K562 (cell line): ENCODE data around the gene RNASE8. TPM values are rescaled to one million over a fixed set of nuclear protein-coding genes. Genes with fewer than 3 reads are reported as not detected.

Experiments used
- ATAC-seq: fragments of 200-7000 bp; cut with Tn5 transposase; 3 replicates; pipeline ENCODE4 v1.9.1; 2020; ENCODE audit warnings: moderate library complexity
- BruUV-seq: library from RNA; stranded (reverse); fragments of 400-500 nt; replicated peaks from 2 replicates; lab custom pipeline; 2021; lab: Mats Ljungman, UMichigan
- CTCF ChIA-PET: fragments of 300-600 bp; formaldehyde crosslinking; extraction: SDS; loops from one replicate; lab custom pipeline; 2021; ENCODE audit warnings: low intra/inter-chr PET ratio; lab: Yijun Ruan, JAX
- POLR2A ChIA-PET: fragments of 300-600, 350-650 bp; sonication (Branson Sonifier 250); formaldehyde crosslinking; extraction: SDS; loops from one replicate; lab custom pipeline; 2021; ENCODE audit warnings: antibody characterized with exemption, inconsistent platforms; lab: Yijun Ruan, JAX
- DNase-seq, 4 experiments: peaks; one replicate each; pipeline versions ENCODE4 v3.0.0 to v3.0.0-alpha.2; 2011 to 2018; ENCODE audit warnings: low spot score in 3 of 4, mixed read lengths in 3 of 4; ENCODE audit errors: extremely low read depth in 1 of 4
- FAIRE-seq: peaks from 2 replicates; lab custom pipeline; 2011; peaks lifted over from hg19 to GRCh38; lab: Jason Lieb, UNC
- H2AFZ ChIP-seq: 2 replicates; pipeline ENCODE4 v1.6.0; 2011; ENCODE audit warnings: low read depth, low read length, control low read depth, inconsistent platforms
- H3K27ac ChIP-seq: fragments of 200-600 bp; 3 replicates; pipeline ENCODE4 v1.8.0; 2011; ENCODE audit warnings: low read depth, mild to moderate bottlenecking, control low read depth, inconsistent platforms, low read length, moderate library complexity, mixed read lengths; ENCODE audit errors: extremely low read depth
- H3K27me3 ChIP-seq, 2 experiments: fragments of 300-600 bp in 1 of 2; 2 replicates in 1 of 2; 3 replicates in 1 of 2; pipeline versions ENCODE4 v1.6.0 to v1.8.0; 2011; ENCODE audit warnings: inconsistent platforms in 2 of 2, low read length in 2 of 2, mild to moderate bottlenecking in 1 of 2, mixed read lengths in 1 of 2, moderate library complexity in 1 of 2; ENCODE audit not compliant: control insufficient read depth in 2 of 2, insufficient read depth in 2 of 2
- H3K36me3 ChIP-seq: fragments of 300-600 bp; 3 replicates; pipeline ENCODE4 v1.8.0; 2011; ENCODE audit warnings: mild to moderate bottlenecking, low read length, inconsistent platforms; ENCODE audit not compliant: control insufficient read depth, insufficient read depth
- H3K4me1 ChIP-seq, 2 experiments: fragments of 200-600 bp in 1 of 2; replicated peaks in 1 of 2; 2 replicates in 1 of 2; 3 replicates in 1 of 2; pipeline versions ENCODE4 v1.5.1 to v1.8.0; 2011; ENCODE audit warnings: inconsistent platforms in 2 of 2, low read length in 2 of 2, mild to moderate bottlenecking in 1 of 2, mixed read lengths in 1 of 2, moderate library complexity in 1 of 2; ENCODE audit not compliant: control insufficient read depth in 2 of 2, insufficient read depth in 2 of 2
- H3K4me2 ChIP-seq: 2 replicates; pipeline ENCODE4 v1.6.1; 2011; ENCODE audit warnings: low read length, control low read depth, inconsistent platforms, mixed read lengths; ENCODE audit not compliant: insufficient read depth
- H3K4me3 ChIP-seq: fragments of 200-600 bp; sonication (generic), shearing (Covaris generic); 2 replicates; pipeline ENCODE4 v1.5.1; 2016; ENCODE audit warnings: control low read depth, inconsistent platforms
- H3K79me2 ChIP-seq: fragments of 200-600 bp; 3 replicates; pipeline ENCODE4 v1.8.0; 2011; ENCODE audit warnings: low read length, inconsistent platforms; ENCODE audit not compliant: control insufficient read depth, insufficient read depth
- H3K9ac ChIP-seq, 2 experiments: 2 replicates each; pipeline versions ENCODE4 v1.6.0 to v1.6.1; 2011; ENCODE audit warnings: low read depth in 2 of 2, low read length in 2 of 2, control low read depth in 1 of 2, inconsistent platforms in 1 of 2, mild to moderate bottlenecking in 1 of 2, mixed read lengths in 1 of 2; ENCODE audit not compliant: insufficient read depth in 1 of 2
- H3K9me1 ChIP-seq: one replicate; pipeline ENCODE4 v1.6.0; 2011; ENCODE audit warnings: inconsistent platforms, mild to moderate bottlenecking, low read length, moderate library complexity; ENCODE audit not compliant: control insufficient read depth, insufficient read depth
- H3K9me3 ChIP-seq: replicated peaks from 2 replicates; pipeline ENCODE4 v1.5.1; 2011; ENCODE audit warnings: low read depth, low read length, inconsistent platforms; ENCODE audit not compliant: control insufficient read depth, insufficient read depth
- H4K20me1 ChIP-seq: replicated peaks from 2 replicates; pipeline ENCODE4 v1.6.1; 2011; ENCODE audit warnings: low read length, inconsistent platforms, mixed read lengths; ENCODE audit not compliant: control insufficient read depth, insufficient read depth
- DNMT1 ChIP-seq: fragments of 450-650 bp; IDR thresholded peaks from 2 replicates; pipeline ENCODE4 v1.6.1; 2016; ENCODE audit warnings: antibody characterized with exemption, mild to moderate bottlenecking
- ID3 ChIP-seq, 2 experiments: fragments of 250-450 bp in 1 of 2; fragments of 450-650 bp in 1 of 2; sonication (Bioruptor Pico) in 1 of 2; IDR thresholded peaks; 2 replicates each; pipeline versions ENCODE4 v1.6.1 to v1.8.0; 2016 to 2021; ENCODE audit warnings: mild to moderate bottlenecking in 2 of 2, moderate library complexity in 2 of 2, missing compliant biosample characterization in 1 of 2, missing genetic modification characterization in 1 of 2
- TEAD1 ChIP-seq, 2 experiments: fragments of 450-650 bp in 1 of 2; sonication (generic) in 1 of 2; formaldehyde crosslinking; IDR thresholded peaks; 2 replicates each; pipeline versions ENCODE4 v1.4.0 to v1.8.0; 2020 to 2022; ENCODE audit warnings: mild to moderate bottlenecking in 2 of 2, missing genetic modification reagents in 1 of 2
- TGIF2 ChIP-seq: sonication (generic); formaldehyde crosslinking; IDR thresholded peaks from 2 replicates; pipeline ENCODE4 v1.8.1; 2022; ENCODE audit warnings: mild to moderate bottlenecking, missing genetic modification reagents, moderate library complexity
- ZBTB40 ChIP-seq, 2 experiments: fragments of 450-650 bp in 1 of 2; sonication (generic) in 1 of 2; formaldehyde crosslinking in 1 of 2; IDR thresholded peaks; 2 replicates each; pipeline versions ENCODE4 v1.7.1 to v1.9.0; 2016 to 2022; ENCODE audit warnings: inconsistent platforms in 1 of 2, mild to moderate bottlenecking in 1 of 2, missing genetic modification reagents in 1 of 2
- ZNF766 ChIP-seq: fragments of 200-800 bp; sonication (Bioruptor generic); conservative IDR thresholded peaks from 2 replicates; pipeline ENCODE4 v1.6.1; 2016; ENCODE audit warnings: missing genetic modification characterization, missing compliant biosample characterization
- WGBS: fragments of 100-300 bp; shearing (Covaris generic); methylation state at CpG from one replicate; pipeline ENCODE4 v1.1.6; 2016; ENCODE audit warnings: low coverage, mixed read lengths; ENCODE audit not compliant: insufficient coverage; ENCODE audit errors: missing lambda C conversion rate; 5-methylcytosine and 5-hydroxymethylcytosine counted together
- in situ Hi-C: fragments of 300-500 bp; cut with MboI; formaldehyde crosslinking; loops from 4 replicates; pipeline ENCODE4 v1.15.0; 2018; ENCODE audit warnings: inconsistent platforms, mixed read lengths
- intact Hi-C: fragments of 100-400 bp; cut with micrococcal nuclease; formaldehyde crosslinking; loops from 2 replicates; pipeline ENCODE4 v1.14.2; 2022
- polyA plus RNA-seq, 8 experiments: library from polyadenylated mRNA; depleted of rRNA in 4 of 8; stranded (reverse) in 5 of 8; unstranded in 3 of 8; fragments of >200 nt; fragmentation: Nextera tagmentation in 2 of 8; fragmentation: Illumina TruSeq in 1 of 8; extraction: Ambion mirVana in 2 of 8; extraction: Trizol in 1 of 8; gene quantifications; 2 replicates each; pipeline versions ENCODE4 v1.2.1 to v1.2.3, GENCODE V29; 2011 to 2014; ENCODE audit warnings: inconsistent platforms in 1 of 8, missing spikeins in 1 of 8
- total RNA-seq, 7 experiments: library from RNA; depleted of rRNA in 6 of 7; stranded (reverse); fragments of >200 nt in 6 of 7; fragmentation: Illumina TruSeq in 2 of 7; extraction: Trizol in 2 of 7; gene quantifications; 2 replicates each; pipeline versions ENCODE4 v1.2.1 to v1.2.3, GENCODE V29; 2011 to 2021; ENCODE audit warnings: low replicate concordance in 1 of 7

Gene RNASE8
- total and polyA plus RNA-seq, 9 of the 15 experiments (the other 6 are each of a cell fraction or from before 2014, with no cell fraction given), result not detected

- no peaks in the 10 kb centered on the region for H3K9me1 ChIP-seq
- H3K4me3 ChIP-seq, result no peak overlapping the region
- ChIA-PET POLR2A (interaction anchor here (0.7 kb wide), 1 partner anchor 28 kb away, joined by 3 read pairs; no protein-coding TSS in a partner anchor), CTCF (no interaction called here)
- no peak overlapping the region for H3K9ac ChIP-seq
- BruUV-seq, result no TSS peak
- FAIRE-seq, result no peak
- H3K9me3 ChIP-seq, result no peaks in the 10 kb centered on the region
- TF ChIP-seq ZBTB40 (IDR thresholded peaks at IDR 0.05) (no peak), ZBTB40 (CRISPR knock-in tag; IDR thresholded peaks at IDR 0.05) (no peak), TGIF2 (CRISPR knock-in tag) (no peak), TEAD1 (CRISPR knock-in tag; IDR thresholded peaks at IDR 0.05) (no peak), ZNF766 (no peak), ID3 (CRISPR knock-in tag; IDR thresholded peaks at IDR 0.05) (no peak), ID3 (tag; IDR thresholded peaks at IDR 0.05) (no peak), DNMT1 (no peak)
- no peak for ATAC-seq
- H2AFZ ChIP-seq, result no peak overlapping the region
- no peaks in the 10 kb centered on the region for H3K79me2 ChIP-seq
- no peak overlapping the region for H3K4me2 ChIP-seq
- DNase-seq, result no peak
- no peak overlapping the region for H3K27ac ChIP-seq
- intact Hi-C loops, result loop anchor here (5.0 kb wide), 1 partner anchor 186 kb away; no protein-coding TSS in a partner anchor
- H3K36me3 ChIP-seq, result no peaks in the 10 kb centered on the region
- in situ Hi-C loops, result no loop called here
- H3K27me3 ChIP-seq, result no peaks in the 10 kb centered on the region
- H3K4me1 ChIP-seq, result peaks cover 5 to 25% of the 10 kb centered on the region in 2 experiments; a peak in 4 of 5 replicates
- 48% methylated on average over 8 of the region's 8 CpGs for WGBS
- H4K20me1 ChIP-seq, result no peaks in the 10 kb centered on the region
Measured at GRCh38 chr14:21042918-21043317, 14.7 kb upstream of the RNASE8 start.
